D721Med (cell line): ENCODE data around the gene NAALADL2.

Experiments
- DNase-seq: peaks from one replicate; pipeline ENCODE4 v3.0.0; 2011; ENCODE audit warnings: low spot score; ENCODE audit not compliant: insufficient read length
- FAIRE-seq: peaks from 2 replicates; lab custom pipeline; 2011; peaks lifted over from hg19 to GRCh38; lab: Jason Lieb, UNC
- CTCF ChIP-seq: IDR thresholded peaks from 2 replicates; pipeline ENCODE4 v1.5.1; 2012; ENCODE audit warnings: mild to moderate bottlenecking, control low read depth; ENCODE audit not compliant: insufficient read depth; ENCODE audit errors: missing control alignments

Gene NAALADL2

GRCh38 chr3:174859114-174859735, at the start of gene NAALADL2:
Gene NAALADL2 (plus strand): TSS chr3:174859334.
- no peak for DNase-seq
- no peak for FAIRE-seq
- no peak for TF ChIP-seq CTCF

- DNase-seq (no peak), FAIRE-seq (no peak)
- no peak for TF ChIP-seq CTCF
Observed at GRCh38 chr3:174810254-174810653, 48.9 kb upstream of the NAALADL2 start.

GRCh38 chr3:174812172-174812862, 46.8 kb upstream of the NAALADL2 start:
- DNase-seq (no peak), FAIRE-seq (no peak)
- TF ChIP-seq CTCF: no peak

- DNase-seq (no peak), FAIRE-seq (no peak)
- no peak for TF ChIP-seq CTCF
Observed at GRCh38 chr3:174815750-174816149, 43.4 kb upstream of the NAALADL2 start.

- TF ChIP-seq CTCF: no peak
- FAIRE-seq: no peak
- DNase-seq: no peak
Observed at GRCh38 chr3:174820885-174821284, 38.2 kb upstream of the NAALADL2 start.

GRCh38 chr3:174821477-174821876, 37.7 kb upstream of the NAALADL2 start:
- DNase-seq (no peak), FAIRE-seq (no peak)
- TF ChIP-seq CTCF: no peak

GRCh38 chr3:174822320-174822719, 36.8 kb upstream of the NAALADL2 start:
- DNase-seq: no peak

More at GRCh38 chr3:174822320-174822719, 36.8 kb upstream of the NAALADL2 start:
- no peak for TF ChIP-seq CTCF
- FAIRE-seq: no peak
